Measurements from ENCODE around the gene AMTN.

- TF ChIP-seq TCF12 (IDR thresholded peaks at IDR 0.05): no peak
- TF ChIP-seq CTCF (IDR thresholded peaks at IDR 0.05): no peak
- no peak for TF ChIP-seq RAD21 (IDR thresholded peaks at IDR 0.05; ENCODE audit: low read length)
- TF ChIP-seq GABPA (IDR thresholded peaks at IDR 0.05; ENCODE audit: low read depth): no peak
These were observed 44.7 kb upstream of the AMTN start for GRCh38 chr4:70473679-70474078.
